GM21390 (cell line): ENCODE results near the gene LSM10.

Experiments
- ATAC-seq: cut with Tn5 transposase; IDR thresholded peaks from one replicate; pipeline ENCODE4 v1.9.1; 2021; ENCODE audit not compliant: unreplicated experiment

LSM10 gene

DNA sequence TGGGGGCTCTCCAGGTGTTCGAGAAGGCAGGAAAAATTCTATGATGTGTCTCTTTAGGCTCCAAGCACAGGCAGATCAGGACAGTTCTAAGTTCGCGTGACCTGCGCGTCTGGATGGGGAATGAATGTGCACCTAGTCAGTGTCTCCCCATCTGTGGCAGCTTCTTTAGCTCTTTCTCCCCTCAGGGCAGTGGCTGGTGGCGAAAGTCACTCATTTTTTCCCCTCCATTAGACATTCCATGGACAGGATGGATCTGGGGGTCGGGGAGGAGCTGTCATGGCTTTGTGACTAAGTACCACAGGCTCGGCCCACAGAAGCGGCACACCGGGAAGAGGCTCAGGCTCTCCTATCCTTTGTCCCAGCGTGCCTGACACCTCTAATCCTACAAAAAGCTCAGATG, 43.2 kb downstream of the LSM10 start:
- ATAC-seq: no peak

DNA sequence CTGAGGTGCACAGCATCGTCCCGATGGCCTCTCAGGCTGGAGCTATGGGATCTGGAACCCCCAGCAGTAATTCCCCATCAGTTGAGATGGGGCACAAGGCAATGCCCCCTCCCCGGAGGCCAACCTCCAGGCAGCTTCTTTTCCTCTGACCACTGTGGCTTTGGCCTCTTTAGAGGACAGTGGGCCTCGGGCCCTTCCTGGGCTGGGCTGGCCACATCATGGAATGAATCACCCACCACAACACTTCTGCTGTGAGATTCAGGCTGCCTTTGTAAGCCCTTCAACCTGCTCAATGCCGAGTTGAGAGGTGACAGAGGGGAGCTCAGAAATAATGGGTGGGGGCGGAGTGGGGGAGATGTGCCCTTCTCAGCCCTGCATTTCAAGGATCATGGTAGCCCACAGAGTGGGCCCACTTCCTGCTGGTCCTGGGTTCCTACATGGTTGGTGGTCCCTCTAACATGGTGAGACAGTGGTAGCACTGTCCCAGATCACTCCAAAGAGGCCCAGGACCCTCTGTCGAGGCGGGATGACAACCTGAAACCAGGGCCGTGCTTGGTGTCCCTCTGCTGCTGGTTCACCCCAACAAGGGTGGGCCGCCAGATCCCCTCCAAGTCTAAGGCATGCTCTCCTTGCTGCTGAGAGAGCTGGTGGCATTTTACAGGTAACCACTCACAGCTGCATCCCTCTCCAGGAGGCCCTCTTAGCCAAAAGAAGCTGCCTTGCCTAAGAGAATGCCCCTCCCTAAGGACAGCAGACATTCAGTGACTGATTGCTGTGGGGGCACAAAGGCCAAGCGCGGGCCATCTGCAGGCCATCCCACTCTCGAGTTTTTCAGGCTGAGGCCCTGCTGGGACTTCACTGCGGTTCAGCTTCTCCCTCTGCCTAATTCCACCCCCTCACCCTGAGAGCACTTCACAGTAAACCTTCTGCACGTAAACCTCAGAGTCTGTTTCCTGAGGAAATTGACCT, 44.5 kb downstream of the LSM10 start:
- ATAC-seq: no peak

DNA sequence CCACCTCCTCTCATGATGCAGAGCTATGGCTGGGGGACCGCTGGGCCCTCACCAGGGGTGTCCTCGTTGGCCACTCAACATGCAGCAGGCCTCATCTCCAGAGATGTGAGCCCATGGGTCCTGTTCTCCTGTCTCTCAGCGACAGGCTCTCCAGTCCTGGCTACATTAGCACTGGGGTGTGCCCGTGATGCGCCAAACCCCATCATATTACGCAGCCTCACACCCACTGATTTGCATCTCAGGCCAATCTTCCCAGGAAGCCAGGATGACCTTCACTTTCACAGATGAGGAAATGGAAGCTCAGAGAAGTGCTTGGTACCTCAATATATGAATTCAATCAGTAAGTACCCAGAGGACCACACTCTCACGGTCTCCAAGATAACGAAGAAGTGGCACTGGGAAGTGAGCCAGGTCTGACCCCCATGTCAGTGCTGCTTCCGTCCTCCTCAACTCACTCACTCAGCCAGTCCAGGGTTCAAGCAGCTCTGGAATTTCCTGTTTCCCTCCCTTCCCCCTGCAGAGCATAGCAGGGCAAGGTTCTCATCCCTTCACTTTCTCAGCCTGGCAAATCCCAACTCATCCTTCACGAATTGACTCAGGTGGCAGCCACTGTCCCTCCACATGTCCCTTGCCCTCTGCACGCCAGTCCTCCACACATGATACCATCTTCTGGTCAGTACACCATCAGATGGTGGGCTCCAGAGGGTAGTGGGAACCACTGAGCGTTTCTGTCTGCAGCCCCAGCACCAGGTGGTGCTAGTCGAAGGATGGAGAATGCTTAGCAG, 45.4 kb downstream of the LSM10 start:
- no peak for ATAC-seq

DNA sequence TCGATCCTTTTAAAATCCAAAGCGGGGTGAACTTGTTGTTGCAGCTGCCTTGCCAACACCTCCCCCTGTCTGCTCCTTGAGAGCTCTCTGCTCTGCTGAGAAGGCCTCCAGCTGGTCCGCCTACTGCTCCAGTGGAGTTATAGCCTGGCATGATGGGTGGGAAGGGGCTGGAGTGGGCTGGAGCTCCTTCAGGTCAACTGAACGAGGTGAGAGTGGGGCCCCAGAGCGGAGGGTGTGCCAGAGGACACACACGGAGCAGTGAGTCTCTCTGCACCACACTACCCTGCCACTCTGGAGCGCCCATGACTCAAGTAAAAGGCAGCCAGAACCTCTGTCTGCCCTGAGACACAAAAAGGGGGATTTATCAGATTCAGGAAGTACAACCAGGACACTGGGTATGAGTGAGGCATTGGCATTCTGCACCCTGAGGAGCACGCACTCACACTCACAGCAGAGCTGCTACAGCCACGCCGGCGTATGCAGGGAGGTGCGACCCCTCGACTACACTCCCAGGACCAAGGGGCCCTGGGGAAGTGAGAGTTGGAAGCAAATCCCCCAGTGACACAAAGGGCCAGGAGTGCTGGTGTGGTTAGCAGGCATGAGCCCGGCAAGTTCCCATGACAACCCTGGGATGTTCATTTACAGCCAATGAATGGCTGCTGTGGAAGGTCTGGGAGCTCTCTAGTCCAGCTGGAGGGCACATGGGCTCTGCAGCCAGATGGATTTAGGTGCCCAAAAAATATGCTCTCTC, 46.3 kb downstream of the LSM10 start:
- ATAC-seq: no peak

DNA sequence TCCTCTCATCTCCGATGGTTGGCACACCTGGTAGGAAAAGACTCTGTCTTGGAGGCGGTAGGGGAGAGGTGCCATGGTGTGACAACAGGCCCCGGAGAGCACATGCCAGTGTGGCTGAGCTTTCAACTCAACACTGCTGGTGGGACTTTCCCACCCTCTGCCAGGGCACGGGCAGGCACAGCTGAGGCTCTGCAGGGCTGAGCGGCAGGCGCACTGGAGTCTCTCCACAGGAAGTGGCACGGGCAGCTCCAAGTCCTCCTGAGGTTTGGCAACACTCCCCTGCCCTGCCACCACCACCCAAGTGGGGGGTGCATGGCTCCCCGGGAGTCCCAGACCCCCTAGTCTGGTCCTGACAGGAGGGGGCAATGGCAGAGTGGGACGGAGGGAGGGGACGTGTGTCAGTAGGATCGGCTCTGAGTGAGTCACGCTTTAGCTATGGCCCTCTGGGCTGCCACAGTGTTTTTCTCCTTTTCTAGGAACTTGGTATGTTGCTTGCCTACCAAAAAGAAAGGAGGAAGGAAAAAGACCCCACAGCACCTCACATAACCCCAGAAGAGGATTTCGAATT, 47.0 kb downstream of the LSM10 start:
- no peak for ATAC-seq

DNA sequence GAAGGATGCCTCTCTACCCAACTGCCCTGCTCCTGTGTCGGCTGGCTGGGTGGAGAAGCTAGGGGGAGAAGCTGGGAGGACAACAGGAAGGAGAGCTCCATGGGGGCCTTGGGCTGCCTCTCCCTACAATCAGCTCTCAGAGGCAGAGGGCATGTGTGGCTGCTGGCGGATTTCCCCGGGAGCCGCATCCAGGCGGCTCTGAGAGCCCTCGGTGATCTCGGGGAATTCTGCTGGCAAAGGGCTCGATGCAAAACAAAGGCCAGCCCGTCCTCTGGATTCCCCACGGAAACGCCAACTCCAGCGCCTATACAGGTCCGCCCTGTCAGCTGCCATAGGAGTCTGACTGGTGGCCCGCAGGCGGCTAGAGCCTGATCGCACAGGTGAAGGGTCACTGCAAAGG, 47.9 kb downstream of the LSM10 start:
- ATAC-seq: no peak

DNA sequence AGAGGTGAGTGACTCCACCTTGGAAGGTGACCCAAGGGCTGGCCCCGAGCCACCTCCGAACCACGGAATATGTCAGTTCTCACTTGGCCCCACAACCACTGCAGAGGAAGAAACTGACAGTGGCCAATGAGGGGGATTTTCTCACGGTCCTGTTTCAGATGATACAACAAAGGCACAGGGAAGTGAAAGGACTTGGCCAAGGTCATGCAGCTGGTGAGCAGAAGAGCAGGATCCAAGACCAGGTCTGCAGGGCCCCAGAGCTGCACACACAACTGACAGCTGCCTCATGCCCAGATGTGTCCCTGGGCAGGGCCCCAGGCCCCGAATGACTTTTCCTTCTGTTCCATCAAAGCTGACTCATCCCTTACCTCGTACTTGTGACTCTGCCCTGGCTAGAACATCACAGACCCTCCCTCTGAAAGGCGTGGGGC, 48.5 kb downstream of the LSM10 start:
- peak; percentile 92 for ATAC-seq

DNA sequence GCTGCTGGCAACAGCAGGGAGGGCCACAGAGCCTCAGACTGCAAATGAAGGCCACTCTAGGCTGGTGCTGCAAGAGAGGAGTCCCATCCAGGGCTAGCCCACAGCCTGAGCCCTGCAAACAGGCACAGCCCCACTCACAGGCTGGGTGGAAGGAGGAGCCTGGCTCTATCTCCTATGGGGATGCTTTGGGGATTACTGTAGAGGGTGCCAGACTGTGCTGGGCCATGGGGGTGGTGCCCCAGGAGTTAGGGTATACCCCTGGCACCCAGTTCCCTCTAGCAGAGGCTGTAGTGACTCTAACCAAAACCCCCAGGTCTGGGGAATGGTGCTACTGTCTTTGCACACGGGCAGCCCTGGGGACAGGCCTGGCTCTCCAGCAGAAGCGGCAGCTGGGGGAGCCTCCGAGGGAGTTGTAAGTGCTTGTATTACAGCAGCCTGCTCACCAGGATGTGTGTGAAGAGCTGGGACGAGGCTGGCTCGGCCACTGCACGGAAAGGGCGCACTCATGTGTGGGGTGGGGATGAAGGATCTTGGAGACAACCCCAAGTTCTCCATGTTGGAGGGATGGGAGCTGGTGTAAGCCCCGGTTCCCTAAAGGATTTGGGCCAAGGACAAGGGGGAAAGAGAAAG, 50.9 kb downstream of the LSM10 start:
- ATAC-seq: no peak

DNA sequence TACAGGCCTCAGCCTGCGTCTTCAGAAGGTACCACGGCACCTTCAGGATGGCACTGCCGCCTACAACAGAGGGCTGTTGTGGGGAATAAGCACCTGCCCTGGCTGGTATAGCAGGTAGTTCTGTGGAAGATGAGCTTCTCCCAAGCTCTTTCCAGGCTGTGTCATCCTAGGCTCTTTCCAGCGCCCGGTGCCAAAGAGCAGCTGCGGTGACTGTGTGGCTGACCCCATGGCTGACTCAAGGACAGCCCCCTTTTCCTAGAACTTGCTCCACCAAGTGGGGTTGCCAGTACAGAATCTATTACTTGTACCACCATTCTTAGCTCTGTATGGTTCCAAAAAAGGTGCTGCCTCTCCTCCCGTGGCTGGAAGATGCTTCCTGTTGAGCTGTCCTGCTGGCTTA, 52.4 kb downstream of the LSM10 start:
- no peak for ATAC-seq

DNA sequence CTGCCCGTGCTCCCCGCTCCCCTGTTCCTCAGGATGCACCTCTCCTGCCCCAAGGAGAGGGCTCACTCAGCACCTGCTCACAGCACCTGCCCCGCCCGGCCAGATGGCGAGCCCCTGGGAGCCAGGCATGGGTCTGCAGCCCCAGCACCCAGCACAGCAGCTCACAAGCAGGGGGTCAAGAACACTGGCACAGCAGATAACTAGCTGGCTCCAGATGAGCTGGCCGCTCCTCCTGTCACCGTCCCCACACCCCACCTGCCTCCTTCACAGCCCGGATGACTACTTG, 53.4 kb downstream of the LSM10 start:
- ATAC-seq: no peak

DNA sequence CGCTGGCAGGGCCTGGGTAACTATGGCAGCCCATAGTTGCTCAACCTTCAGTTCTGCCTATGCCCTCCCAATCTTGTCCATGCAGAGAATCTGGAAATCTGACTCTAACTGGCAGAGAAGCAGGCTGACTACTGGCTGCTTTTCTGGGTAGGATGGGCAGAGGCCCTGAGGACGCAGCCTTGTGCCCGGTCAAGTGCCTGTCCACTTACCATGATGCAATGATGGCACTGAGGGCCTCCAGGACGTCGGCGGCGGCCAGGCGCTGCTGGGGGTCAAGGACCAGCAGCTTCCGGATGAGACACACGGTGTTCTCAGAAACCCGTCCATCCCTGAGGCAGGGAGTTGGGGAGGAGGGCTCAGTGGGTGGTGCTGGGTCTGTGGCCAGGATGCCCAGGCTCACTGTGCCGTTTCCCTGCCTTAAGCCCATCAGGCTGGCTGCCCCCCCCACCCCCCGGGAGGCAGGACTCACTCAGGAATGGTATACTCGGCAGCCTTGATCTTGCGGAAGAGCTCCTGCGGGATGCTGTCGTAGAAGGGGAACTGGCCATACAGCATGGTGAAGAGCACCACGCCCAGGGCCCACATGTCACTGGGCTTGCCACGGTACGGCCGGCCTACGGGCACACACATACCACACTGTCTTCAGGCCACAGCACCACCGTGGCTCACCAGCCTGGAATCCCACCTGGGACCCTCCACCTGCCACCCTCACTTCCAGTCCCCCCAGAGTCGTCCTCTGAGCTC, 53.9 kb downstream of the LSM10 start:
- no peak for ATAC-seq
